Measurements from ENCODE around the gene POLR2C. TPM values are rescaled to one million over a fixed set of nuclear protein-coding genes. Genes with fewer than 3 reads are reported as not detected.
A peak's percentile ranks its signal among the peaks of the same experiment; 100 is the strongest.

POLR2C gene
- total and polyA plus RNA-seq, 10 of the 15 experiments (the other 5 are each of a cell fraction or from before 2014, with no cell fraction given) = 26.9 to 93.0 (median 57.8) TPM

GRCh38 chr16:57444711-57445110 lies 17.8 kb upstream of the POLR2C start (continued):
- TF ChIP-seq REST (IDR thresholded peaks at IDR 0.05; ENCODE audit: low read depth, low read length) (no peak), SREBF2 (IDR thresholded peaks at IDR 0.05; ENCODE audit: low read length) (no peak)

- in situ Hi-C loops (cut with MboI) (no loop called here), intact Hi-C loops (cut with micrococcal nuclease; ENCODE audit: unreplicated experiment) (loop anchor here (10.0 kb wide), 1 partner anchor 679 kb away; the partner anchor contains the start of gene CFAP20)
- Histone ChIP-seq H3K9me3 (replicated peaks; ENCODE audit: control insufficient read depth, insufficient read depth, low read length) (peaks cover 6% of the 10 kb centered on the region; the same call in 2 of the 3 replicates), H3K27me3 (replicated peaks in 1 of 2; ENCODE audit: control insufficient read depth in 2 of 2, insufficient read depth in 2 of 2, low read length in 1 of 2) (no peaks in the 10 kb centered on the region), H3K27ac (ENCODE audit: control insufficient read depth, insufficient read depth) (no peak overlapping the region), H4K20me1 (ENCODE audit: control insufficient read depth, insufficient read depth) (no peaks in the 10 kb centered on the region), H3K4me3 (0 out of 2 replicates have a peak overlapping the region, but pooled peaks have one; percentile 97), H3K4me2 (ENCODE audit: control insufficient read depth, insufficient read depth) (no peak overlapping the region), H3K9ac (ENCODE audit: control insufficient read depth, insufficient read depth, low read length) (no peak overlapping the region), H3K79me2 (ENCODE audit: control insufficient read depth, insufficient read depth, low read length) (peaks cover 40% of the 10 kb centered on the region), H2AFZ (ENCODE audit: control insufficient read depth, low read depth, low read length) (no peak overlapping the region), H3K4me1 (ENCODE audit: control insufficient read depth, insufficient read depth, low read length) (peaks cover 6% of the 10 kb centered on the region; the same call in 1 of the 2 replicates), H3K36me3 (ENCODE audit: control insufficient read depth in 2 of 2, insufficient read depth in 2 of 2, low read length in 1 of 2) (peaks cover under 1 to 1% of the 10 kb centered on the region in 2 experiments; a peak in 2 of 4 replicates)
- WGBS (ENCODE audit: insufficient coverage, insufficient replicate concordance, low lambda C conversion rate, missing lambda C conversion rate) = 100% methylated on average over 2 of the region's 2 CpGs
- ChIA-PET CTCF (interaction anchor here (0.6 to 6.5 kb wide), 5 partner anchors 13 to 650 kb away, joined by 3 to 42 read pairs (median 15); partner anchors contain the start of gene POLR2C), SMC1A (ENCODE audit: uncharacterized antibody, unreplicated experiment) (interaction anchor here (1.2 to 1.8 kb wide), 3 partner anchors 29 to 99 kb away, joined by 3 to 8 read pairs (median 3); partner anchors contain the start of gene DOK4), POLR2A (interaction anchor here (0.5 kb wide), 1 partner anchor 77 kb away, joined by 4 read pairs; no protein-coding TSS in a partner anchor), RAD21 (ENCODE audit: unreplicated experiment) (no interaction called here)
- no peak for TF ChIP-seq SMAD5 (IDR thresholded peaks at IDR 0.05; ENCODE audit: low read depth)
- TF ChIP-seq ESRRA (IDR thresholded peaks at IDR 0.05; ENCODE audit: low read length) = no peak
- no peak for TF ChIP-seq BCL3 (IDR thresholded peaks at IDR 0.05; ENCODE audit: borderline replicate concordance, insufficient read depth, low read depth, low read length, poor library complexity, severe bottlenecking)
- no peak for TF ChIP-seq TBL1XR1 (IDR thresholded peaks at IDR 0.05; ENCODE audit: low read depth, low read length)
- no peak for TF ChIP-seq TARDBP (IDR thresholded peaks at IDR 0.05; ENCODE audit: borderline replicate concordance)
- no peak for DNase-seq (ENCODE audit: low read depth, low spot score)
- FAIRE-seq = no peak
- no TSS peak for BruUV-seq (replicated peaks)
- no peak for ATAC-seq
Measured at GRCh38 chr16:57445510-57445909, 17.0 kb upstream of the POLR2C start.
